Endothelial cell of umbilical vein (primary cell): Measurements from ENCODE around the gene SUPT3H. TPM values are rescaled to one million over a fixed set of nuclear protein-coding genes. Genes with fewer than 3 reads are reported as not detected.
A peak's percentile ranks its signal among the peaks of the same experiment; 100 is the strongest.

Experiments used
- BruUV-seq: library from RNA; stranded (reverse); fragments of 400-500 nt; replicated peaks from 2 replicates; lab custom pipeline; 2021; lab: Mats Ljungman, UMichigan
- CTCF ChIA-PET: fragments of 300-600, 350-600 bp; sonication (Branson Sonifier 250); formaldehyde crosslinking; loops from one replicate; lab custom pipeline; 2021; ENCODE audit warnings: antibody characterized with exemption, inconsistent platforms; lab: Charles Lee
- POLR2A ChIA-PET: fragments of 300-600, 350-600 bp; sonication (Branson Sonifier 250); formaldehyde crosslinking; loops from one replicate; lab custom pipeline; 2021; ENCODE audit warnings: antibody characterized with exemption, inconsistent platforms; lab: Charles Lee
- DNase-seq: peaks from one replicate; pipeline ENCODE4 v3.0.0-alpha.2; 2011; ENCODE audit warnings: low read depth, low spot score
- FAIRE-seq: peaks from 2 replicates; lab custom pipeline; 2011; peaks lifted over from hg19 to GRCh38; lab: Jason Lieb, UNC
- H2AFZ ChIP-seq: 2 replicates; pipeline ENCODE4 v1.6.0; 2012; ENCODE audit warnings: low read depth, low read length, control low read depth, inconsistent platforms
- H3K27ac ChIP-seq: 2 replicates; pipeline ENCODE4 v1.5.1; 2011; ENCODE audit warnings: low read depth, mild to moderate bottlenecking, control low read depth, low read length, moderate library complexity; ENCODE audit not compliant: insufficient read depth
- H3K27me3 ChIP-seq, 2 experiments: 2 replicates each; pipeline versions ENCODE4 v1.6.0 to v1.6.1; 2011; ENCODE audit warnings: low read length in 2 of 2, mixed read lengths in 1 of 2; ENCODE audit not compliant: control insufficient read depth in 2 of 2, insufficient read depth in 2 of 2
- H3K36me3 ChIP-seq, 2 experiments: 2 replicates in 1 of 2; 3 replicates in 1 of 2; pipeline ENCODE4 v1.5.1; 2011; ENCODE audit warnings: low read length in 2 of 2, mild to moderate bottlenecking in 1 of 2, moderate library complexity in 1 of 2; ENCODE audit not compliant: control insufficient read depth in 2 of 2, insufficient read depth in 2 of 2; ENCODE audit errors: extremely low read depth in 1 of 2
- H3K4me1 ChIP-seq: 3 replicates; pipeline ENCODE4 v1.5.1; 2011; ENCODE audit warnings: mild to moderate bottlenecking, low read length; ENCODE audit not compliant: control insufficient read depth, insufficient read depth; ENCODE audit errors: extremely low read depth
- H3K4me2 ChIP-seq: 2 replicates; pipeline ENCODE4 v1.6.1; 2011; ENCODE audit warnings: low read length, control low read depth, mixed read lengths; ENCODE audit not compliant: insufficient read depth
- H3K4me3 ChIP-seq, 3 experiments: fragments of 200-600 bp in 1 of 3; sonication (generic), shearing (Covaris generic) in 1 of 3; replicated peaks in 1 of 3; 2 replicates each; pipeline ENCODE4 v1.5.1; 2011 to 2016; ENCODE audit warnings: control low read depth in 3 of 3, low read length in 3 of 3, mild to moderate bottlenecking in 2 of 3, inconsistent platforms in 1 of 3, low read depth in 1 of 3, moderate library complexity in 1 of 3; ENCODE audit not compliant: insufficient read depth in 1 of 3
- H3K79me2 ChIP-seq: 2 replicates; pipeline ENCODE4 v1.6.0; 2012; ENCODE audit warnings: low read length, inconsistent platforms; ENCODE audit not compliant: control insufficient read depth, insufficient read depth
- H3K9ac ChIP-seq: replicated peaks from 2 replicates; pipeline ENCODE3; 2011; ENCODE audit warnings: low read length, control low read depth; ENCODE audit not compliant: insufficient read depth; ENCODE audit errors: extremely low read depth
- H3K9me1 ChIP-seq: replicated peaks from 3 replicates; pipeline ENCODE4 v1.6.0; 2011; ENCODE audit warnings: mild to moderate bottlenecking, low read length; ENCODE audit not compliant: control insufficient read depth, insufficient read depth; ENCODE audit errors: extremely low read depth
- H3K9me3 ChIP-seq: replicated peaks from 2 replicates; pipeline ENCODE4 v1.5.1; 2012; ENCODE audit warnings: low read length, inconsistent platforms; ENCODE audit not compliant: control insufficient read depth, insufficient read depth
- H4K20me1 ChIP-seq: replicated peaks from 2 replicates; pipeline ENCODE3; 2011; ENCODE audit warnings: mild to moderate bottlenecking, low read length; ENCODE audit not compliant: control insufficient read depth, insufficient read depth; ENCODE audit errors: extremely low read depth
- CTCF ChIP-seq, 2 donors: IDR thresholded peaks; 1 replicate in 1 of 2; 2 replicates in 1 of 2; pipeline ENCODE4 v1.5.1; 2011; ENCODE audit warnings: low read length in 2 of 2, mild to moderate bottlenecking in 2 of 2, moderate library complexity in 2 of 2, control low read depth in 1 of 2, inconsistent platforms in 1 of 2, low read depth in 1 of 2; ENCODE audit not compliant: insufficient read depth in 1 of 2; ENCODE audit errors: extremely low read depth in 1 of 2
- EZH2 ChIP-seq: IDR thresholded peaks from 2 replicates; pipeline ENCODE4 v1.6.1; 2012; ENCODE audit warnings: borderline replicate concordance, low read depth, mild to moderate bottlenecking, moderate library complexity, low read length, inconsistent platforms; ENCODE audit not compliant: severe bottlenecking
- FOS ChIP-seq: IDR thresholded peaks from 2 replicates; pipeline ENCODE4 v1.6.1; 2011; ENCODE audit warnings: mild to moderate bottlenecking, low read length, moderate library complexity, borderline replicate concordance; ENCODE audit not compliant: insufficient read depth
- GATA2 ChIP-seq: IDR thresholded peaks from 2 replicates; pipeline ENCODE4 v1.7.0; 2011; ENCODE audit warnings: low read depth, mild to moderate bottlenecking, moderate library complexity, mixed read lengths, low read length; ENCODE audit not compliant: insufficient read length, insufficient read depth
- JUN ChIP-seq: IDR thresholded peaks from 2 replicates; pipeline ENCODE4 v1.6.1; 2011; ENCODE audit warnings: borderline replicate concordance, low read depth; ENCODE audit not compliant: insufficient read length, insufficient read depth
- MAX ChIP-seq: IDR thresholded peaks from 2 replicates; pipeline ENCODE4 v1.6.1; 2011; ENCODE audit not compliant: insufficient read depth, insufficient read length
- MYC ChIP-seq: IDR thresholded peaks from one replicate; pipeline ENCODE4 v1.6.1; 2011; ENCODE audit warnings: mild to moderate bottlenecking, low read depth, low read length
- POLR2A ChIP-seq: IDR thresholded peaks from 2 replicates; pipeline ENCODE4 v1.6.1; 2012; ENCODE audit warnings: low read depth, mild to moderate bottlenecking, control low read depth, low read length
- POLR2AphosphoS5 ChIP-seq: IDR thresholded peaks from 2 replicates; pipeline ENCODE4 v1.6.1; 2012; ENCODE audit warnings: low read depth, mild to moderate bottlenecking, control low read depth, low read length, moderate library complexity; ENCODE audit not compliant: insufficient read depth
- dilution Hi-C: fragments of 300-500 bp; cut with MboI; formaldehyde crosslinking; loops from one replicate; pipeline ENCODE4 v1.15.0; 2019; ENCODE audit warnings: low sequenced_read_pairs; ENCODE audit not compliant: extremely low pct_ligation_motif_present
- intact Hi-C: fragments of 100-400 bp; cut with micrococcal nuclease; formaldehyde crosslinking; loops from one replicate; pipeline ENCODE4 v1.10.0; 2022
- polyA plus RNA-seq, 4 experiments: library from polyadenylated mRNA; depleted of rRNA in 3 of 4; stranded (reverse) in 3 of 4; unstranded in 1 of 4; fragments of >200 nt; gene quantifications; 2 replicates each; pipeline versions ENCODE4 v1.2.1 to v1.2.3, GENCODE V29; 2011 to 2012; ENCODE audit warnings: missing spikeins in 1 of 4
- total RNA-seq: library from RNA; stranded (reverse); gene quantifications from 2 replicates; pipeline ENCODE4 v1.2.3, GENCODE V29; 2021

The SUPT3H gene
- total and polyA plus RNA-seq, 2 donors (not counting 3 experiments of a cell fraction or from before 2014, with no cell fraction given): 8.3 to 9.8 TPM

- no peaks in the 10 kb centered on the region for H3K79me2 ChIP-seq
- ChIA-PET POLR2A (no interaction called here), CTCF (interaction anchor here (0.7 to 2.9 kb wide), 20 partner anchors 11 to 836 kb away, joined by 3 to 47 read pairs (median 4); partner anchors contain the start of gene SUPT3H)
- H3K9ac ChIP-seq: no peak overlapping the region
- no peaks in the 10 kb centered on the region for H3K36me3 ChIP-seq
- DNase-seq (peak; percentile 7), FAIRE-seq (no peak)
- H3K4me3 ChIP-seq: no peak overlapping the region
- TF ChIP-seq MAX (no peak), JUN (no peak), POLR2AphosphoS5 (no peak), FOS (no peak), MYC (no peak), GATA2 (no peak), CTCF (IDR thresholded peaks at IDR 0.05; ENCODE audit: extremely low read depth in 1 of 2, insufficient read depth in 1 of 2, low read depth in 1 of 2, low read length in 2 of 2) (no peak), EZH2 (no peak), POLR2A (no peak)
- dilution Hi-C loops: no loop called here
- no peak overlapping the region for H2AFZ ChIP-seq
- no TSS peak for BruUV-seq
- H3K9me1 ChIP-seq: no peaks in the 10 kb centered on the region
- H3K9me3 ChIP-seq: no peaks in the 10 kb centered on the region
- H3K4me1 ChIP-seq: no peaks in the 10 kb centered on the region
- H3K27ac ChIP-seq: no peak overlapping the region
- intact Hi-C loops: loop anchor here (1.0 to 10.0 kb wide), 2 partner anchors 432 to 628 kb away; no protein-coding TSS in a partner anchor
- no peak overlapping the region for H3K4me2 ChIP-seq
- H4K20me1 ChIP-seq: no peaks in the 10 kb centered on the region
- H3K27me3 ChIP-seq: no peaks in the 10 kb centered on the region
These were observed 291.2 kb downstream of the SUPT3H start for GRCh38 chr6:45086360-45087084.
